NCI-H510A (cell line): Measurements from ENCODE around the gene LRTM1.
A peak's percentile ranks its signal among the peaks of the same experiment; 100 is the strongest.

Experiments
- DNase-seq: peaks from one replicate; lab custom pipeline; 2025; lab: John Stamatoyannopoulos, UW

The LRTM1 gene

GRCh38 chr3:54891540-54891897 lies 36.3 kb downstream of the LRTM1 start:
- DNase-seq = peak; percentile 33

GRCh38 chr3:54889731-54890130 lies 38.1 kb downstream of the LRTM1 start:
- no peak for DNase-seq

GRCh38 chr3:54888873-54889272 lies 39.0 kb downstream of the LRTM1 start:
- no peak for DNase-seq

- no peak for DNase-seq
These were observed 39.7 kb downstream of the LRTM1 start for GRCh38 chr3:54888162-54888561.

- no peak for DNase-seq
These were observed 45.6 kb downstream of the LRTM1 start for GRCh38 chr3:54882129-54882833.

GRCh38 chr3:54878145-54878544 lies 49.7 kb downstream of the LRTM1 start:
- DNase-seq = no peak

- no peak for DNase-seq
These were observed 50.1 kb downstream of the LRTM1 start for GRCh38 chr3:54877730-54878129.

GRCh38 chr3:54876694-54877093 lies 51.2 kb downstream of the LRTM1 start:
- no peak for DNase-seq

GRCh38 chr3:54875596-54876268 lies 52.1 kb downstream of the LRTM1 start:
- no peak for DNase-seq

- no peak for DNase-seq
These were observed 52.9 kb downstream of the LRTM1 start for GRCh38 chr3:54874816-54875556.

GRCh38 chr3:54873059-54874010 lies 54.5 kb downstream of the LRTM1 start:
- DNase-seq = no peak

GRCh38 chr3:54871867-54872266 lies 56.0 kb downstream of the LRTM1 start:
- DNase-seq = no peak

- no peak for DNase-seq
These were observed 57.4 kb downstream of the LRTM1 start for GRCh38 chr3:54870423-54870822.
